GM12878 (cell line): ENCODE data around the gene SCAMP5.

Source experiments
- CHD4 ChIP-seq: fragments of 200-600 bp; sonication (generic); IDR thresholded peaks from 2 replicates; pipeline ENCODE4 v1.6.1; 2016; ENCODE audit warnings: mild to moderate bottlenecking
- CREB1 ChIP-seq: IDR thresholded peaks from 2 replicates; pipeline ENCODE4 v1.6.1; 2012; ENCODE audit warnings: low read depth, mild to moderate bottlenecking, inconsistent platforms
- CTCF ChIP-seq, 3 experiments: IDR thresholded peaks in 2 of 3; conservative IDR thresholded peaks in 1 of 3; 2 replicates each; pipeline ENCODE4 v1.5.1; 2011; ENCODE audit warnings: low read depth in 3 of 3, low read length in 3 of 3, mild to moderate bottlenecking in 3 of 3, control low read depth in 2 of 3, moderate library complexity in 2 of 3, inconsistent platforms in 1 of 3, mixed read lengths in 1 of 3; ENCODE audit not compliant: control insufficient read depth in 2 of 3, insufficient read depth in 1 of 3; ENCODE audit errors: extremely low read depth in 1 of 3
- CUX1 ChIP-seq: IDR thresholded peaks from 2 replicates; pipeline ENCODE4 v1.6.1; 2012; ENCODE audit warnings: improper control_type of control experiment, low read depth, low read length; ENCODE audit not compliant: insufficient replicate concordance
- IRF3 ChIP-seq: fragments of 450-650 bp; IDR thresholded peaks from 2 replicates; pipeline ENCODE4 v1.6.1; 2014; ENCODE audit warnings: mild to moderate bottlenecking
- MAX ChIP-seq: IDR thresholded peaks from 2 replicates; pipeline ENCODE4 v1.6.1; 2012; ENCODE audit warnings: low read depth, low read length, improper control_type of control experiment
- POLR2A ChIP-seq: IDR thresholded peaks from 2 replicates; pipeline ENCODE4 v1.6.1; 2011; ENCODE audit warnings: low read depth, mild to moderate bottlenecking, low read length
- POLR2AphosphoS5 ChIP-seq: IDR thresholded peaks from 2 replicates; pipeline ENCODE4 v1.6.1; 2011; ENCODE audit warnings: mild to moderate bottlenecking, low read length, inconsistent platforms
- RFX5 ChIP-seq: IDR thresholded peaks from 2 replicates; pipeline ENCODE4 v1.6.1; 2011; ENCODE audit warnings: low read depth, low read length, improper control_type of control experiment
- SIN3A ChIP-seq: IDR thresholded peaks from 2 replicates; pipeline ENCODE4 v1.6.1; 2012; ENCODE audit warnings: low read depth, low read length, improper control_type of control experiment
- SMC3 ChIP-seq: IDR thresholded peaks from 2 replicates; pipeline ENCODE4 v1.6.1; 2011; ENCODE audit warnings: low read length, improper control_type of control experiment, borderline replicate concordance
- SREBF1 ChIP-seq: IDR thresholded peaks from 2 replicates; pipeline ENCODE4 v1.6.1; 2012; ENCODE audit warnings: mild to moderate bottlenecking, low read length

GRCh38 chr15:74955796-74956647 lies 39.3 kb upstream of the SCAMP5 start:
- no peak; the same call in none of the 2 replicates for TF ChIP-seq POLR2A
- TF ChIP-seq RFX5, result no peak
- no peak for TF ChIP-seq IRF3
- no peak for TF ChIP-seq CHD4
- TF ChIP-seq CTCF (IDR thresholded peaks at IDR 0.05 in 2 of 3, conservative IDR thresholded peaks at IDR 0.05 in 1 of 3; ENCODE audit: control insufficient read depth in 2 of 3, extremely low read depth in 1 of 3, insufficient read depth in 1 of 3, low read depth in 3 of 3, low read length in 3 of 3), result peak; percentile 39 to 50 (median 43); a peak in 5 of 6 replicates
- TF ChIP-seq MAX, result peak; percentile 83; the same call in 1 of the 2 replicates
- no peak for TF ChIP-seq CUX1
- peak; percentile 24; the same call in 1 of the 2 replicates for TF ChIP-seq SMC3
- no peak for TF ChIP-seq POLR2AphosphoS5
- no peak for TF ChIP-seq SREBF1
- TF ChIP-seq SIN3A, result no peak
- no peak for TF ChIP-seq CREB1
